ENCODE results near the gene NOTO.

Gene NOTO

GRCh38 chr2:73223821-73224220 lies 21.4 kb downstream of the NOTO start:
- no peaks in the 10 kb centered on the region for H3K4me1 ChIP-seq (ENCODE audit: insufficient read depth, low read length)
- H3K27ac ChIP-seq (ENCODE audit: low read length), result no peak overlapping the region
- TF ChIP-seq EZH2 (IDR thresholded peaks at IDR 0.05; ENCODE audit: borderline replicate concordance, low read depth, low read length, severe bottlenecking) (no peak), CTCF (IDR thresholded peaks at IDR 0.05; ENCODE audit: borderline replicate concordance, extremely low read depth, low read length, poor library complexity, severe bottlenecking) (no peak)
- DNase-seq (no peak), ATAC-seq (ENCODE audit: insufficient read depth, low read depth) (no peak)
- H3K9ac ChIP-seq (ENCODE audit: low read depth, low read length), result no peak overlapping the region
- peaks cover 13% of the 10 kb centered on the region for H4K20me1 ChIP-seq (ENCODE audit: insufficient read depth, low read length)
- peaks cover 99% of the 10 kb centered on the region for H3K36me3 ChIP-seq (ENCODE audit: insufficient read depth, low read length)
- no peaks in the 10 kb centered on the region for H3K27me3 ChIP-seq (ENCODE audit: insufficient read depth, low read length, poor library complexity)
- peaks cover 3% of the 10 kb centered on the region; the same call in 1 of the 2 replicates for H3K79me2 ChIP-seq (ENCODE audit: insufficient read depth, low read length)
- H3K4me2 ChIP-seq (ENCODE audit: insufficient read depth, low read length), result no peak overlapping the region
- no peaks in the 10 kb centered on the region for H3K9me3 ChIP-seq (ENCODE audit: insufficient read depth, low read length, severe bottlenecking)
- no peak overlapping the region for H3K4me3 ChIP-seq (ENCODE audit: low read depth in 1 of 2, low read length in 2 of 2)
- H2AFZ ChIP-seq (ENCODE audit: low read depth, low read length), result no peak overlapping the region

- Histone ChIP-seq H3K4me1 (ENCODE audit: insufficient read depth, low read length) (no peaks in the 10 kb centered on the region), H3K27ac (ENCODE audit: low read length) (no peak overlapping the region), H3K27me3 (ENCODE audit: insufficient read depth, low read length, poor library complexity) (no peaks in the 10 kb centered on the region), H3K36me3 (ENCODE audit: insufficient read depth, low read length) (peaks cover 88% of the 10 kb centered on the region), H3K9ac (ENCODE audit: low read depth, low read length) (no peak overlapping the region), H3K79me2 (ENCODE audit: insufficient read depth, low read length) (no peaks in the 10 kb centered on the region), H4K20me1 (ENCODE audit: insufficient read depth, low read length) (peaks cover 6% of the 10 kb centered on the region), H3K9me3 (ENCODE audit: insufficient read depth, low read length, severe bottlenecking) (no peaks in the 10 kb centered on the region), H2AFZ (ENCODE audit: low read depth, low read length) (no peak overlapping the region), H3K4me3 (ENCODE audit: low read depth in 1 of 2, low read length in 2 of 2) (no peak overlapping the region), H3K4me2 (ENCODE audit: insufficient read depth, low read length) (no peak overlapping the region)
- TF ChIP-seq EZH2 (IDR thresholded peaks at IDR 0.05; ENCODE audit: borderline replicate concordance, low read depth, low read length, severe bottlenecking) (no peak), CTCF (IDR thresholded peaks at IDR 0.05; ENCODE audit: borderline replicate concordance, extremely low read depth, low read length, poor library complexity, severe bottlenecking) (no peak)
- DNase-seq (no peak), ATAC-seq (ENCODE audit: insufficient read depth, low read depth) (no peak)
Measured at GRCh38 chr2:73225513-73226360, 23.4 kb downstream of the NOTO start.

GRCh38 chr2:73227086-73227485 lies 24.7 kb downstream of the NOTO start:
- Histone ChIP-seq H3K4me1 (ENCODE audit: insufficient read depth, low read length) (peaks cover 5% of the 10 kb centered on the region), H3K36me3 (ENCODE audit: insufficient read depth, low read length) (peaks cover 75% of the 10 kb centered on the region), H4K20me1 (ENCODE audit: insufficient read depth, low read length) (peaks cover 6% of the 10 kb centered on the region), H3K27me3 (ENCODE audit: insufficient read depth, low read length, poor library complexity) (no peaks in the 10 kb centered on the region), H3K4me3 (ENCODE audit: low read depth in 1 of 2, low read length in 2 of 2) (no peak overlapping the region), H3K4me2 (ENCODE audit: insufficient read depth, low read length) (no peak overlapping the region), H3K79me2 (ENCODE audit: insufficient read depth, low read length) (0 out of 2 replicates have a peak, but pooled peaks cover 4% of the 10 kb centered on the region), H3K9me3 (ENCODE audit: insufficient read depth, low read length, severe bottlenecking) (no peaks in the 10 kb centered on the region), H3K27ac (ENCODE audit: low read length) (no peak overlapping the region), H3K9ac (ENCODE audit: low read depth, low read length) (no peak overlapping the region), H2AFZ (ENCODE audit: low read depth, low read length) (no peak overlapping the region)
- ATAC-seq (ENCODE audit: insufficient read depth, low read depth) (no peak), DNase-seq (no peak)
- TF ChIP-seq EZH2 (IDR thresholded peaks at IDR 0.05; ENCODE audit: borderline replicate concordance, low read depth, low read length, severe bottlenecking), result no peak
- no peak for TF ChIP-seq CTCF (IDR thresholded peaks at IDR 0.05; ENCODE audit: borderline replicate concordance, extremely low read depth, low read length, poor library complexity, severe bottlenecking)

Measured in DND-41 (cell line).